ENCODE results near the gene CLTCL1.

GRCh38 chr22:19215360-19215759 is 76.2 kb downstream of the CLTCL1 start:
- no peak for TF ChIP-seq POLR2A (IDR thresholded peaks at IDR 0.05)
- TF ChIP-seq CTCF (IDR thresholded peaks at IDR 0.05): no peak

All from right lobe of liver (tissue), 4 donors.